Natural killer cell treated with Interleukin-12 subunit alpha and Interleukin-12 subunit beta and Interleukin-15 and Interleukin-18, amount 100 ng/mL, for 72 hours (primary cell): ENCODE measurements around the gene TSC22D2. TPM values are rescaled to one million over a fixed set of nuclear protein-coding genes. Genes with fewer than 3 reads are reported as not detected.

Experiments used
- ATAC-seq, 2 donors: fragments of 150-1000 bp; cut with Tn5 transposase in 1 of 2; sonication (Bioruptor Pico), chemical (Tn5 transposase) in 1 of 2; 2 replicates each; pipeline ENCODE4 v1.10.0; 2021
- DNase-seq: peaks from one replicate; pipeline ENCODE4 v3.0.0; 2022; ENCODE audit warnings: low spot score
- H3K27ac Mint-ChIP-seq, 2 donors: 1 replicate in 1 of 2; 2 replicates in 1 of 2; pipeline ENCODE4 v1.8.0; 2022; ENCODE audit warnings: mixed read lengths in 2 of 2, mild to moderate bottlenecking in 1 of 2, moderate library complexity in 1 of 2
- H3K27me3 Mint-ChIP-seq, 2 donors: 1 replicate in 1 of 2; 2 replicates in 1 of 2; pipeline ENCODE4 v1.8.0; 2022; ENCODE audit warnings: mixed read lengths in 2 of 2
- H3K36me3 Mint-ChIP-seq: one replicate; pipeline ENCODE4 v1.8.0; 2022; ENCODE audit warnings: mixed read lengths
- H3K4me1 Mint-ChIP-seq, 2 donors: 1 replicate in 1 of 2; 2 replicates in 1 of 2; pipeline ENCODE4 v1.8.0; 2022; ENCODE audit warnings: low read depth in 2 of 2, mixed read lengths in 2 of 2, mild to moderate bottlenecking in 1 of 2
- H3K4me3 Mint-ChIP-seq: one replicate; pipeline ENCODE4 v1.8.0; 2022; ENCODE audit warnings: mixed read lengths
- H3K9me3 Mint-ChIP-seq: 2 replicates; pipeline ENCODE4 v1.8.0; 2022; ENCODE audit warnings: mixed read lengths
- total RNA-seq, 2 donors: library from RNA; stranded (reverse); gene quantifications; one replicate each; pipeline ENCODE4 v1.2.3, GENCODE V29; 2022

TSC22D2 gene
- total RNA-seq, 2 donors from 2014 or later = 18.7 to 23.7 TPM

GRCh38 chr3:150396491-150396890 lies 11.6 kb upstream of the TSC22D2 start:
- ATAC-seq (no peak), DNase-seq (no peak)
- Mint-ChIP-seq H3K36me3 (no peaks in the 10 kb centered on the region), H3K27ac (no peak overlapping the region), H3K4me1 (no peaks in the 10 kb centered on the region), H3K4me3 (no peak overlapping the region), H3K27me3 (peaks cover 0 to 6% of the 10 kb centered on the region in 2 donors), H3K9me3 (no peaks in the 10 kb centered on the region)

- Mint-ChIP-seq H3K27me3 (peaks cover 0 to 6% of the 10 kb centered on the region in 2 donors), H3K36me3 (no peaks in the 10 kb centered on the region)
Observed at GRCh38 chr3:150396956-150397550, 11.0 kb upstream of the TSC22D2 start.

DNA sequence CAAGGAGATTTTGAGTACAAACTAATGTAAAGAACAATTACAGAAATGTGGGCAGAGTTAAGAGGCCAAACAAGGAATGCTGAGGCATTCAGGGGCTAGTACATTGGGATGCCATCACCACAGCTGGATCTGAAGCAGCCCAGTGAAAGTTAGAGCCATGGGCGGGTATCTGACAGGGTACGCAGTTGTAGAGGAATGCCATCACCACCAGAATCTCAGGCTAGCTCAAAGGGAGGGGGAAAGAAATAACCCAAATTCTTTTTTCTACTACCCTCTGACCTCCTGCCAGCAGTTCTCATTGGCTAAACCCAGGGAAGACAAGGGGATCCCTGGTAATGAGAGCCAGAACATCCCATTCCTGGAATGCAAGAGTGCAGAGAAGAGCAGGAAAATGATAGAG lies 9.0 kb upstream of the TSC22D2 start:
- ATAC-seq = no peak
- Mint-ChIP-seq H3K4me1 (no peaks in the 10 kb centered on the region), H3K27ac (no peak overlapping the region), H3K36me3 (no peaks in the 10 kb centered on the region), H3K4me3 (no peak overlapping the region), H3K9me3 (no peaks in the 10 kb centered on the region), H3K27me3 (peaks cover 0 to 9% of the 10 kb centered on the region in 2 donors)
- DNase-seq = no peak

More at GRCh38 chr3:150396956-150397550, 11.0 kb upstream of the TSC22D2 start:
- DNase-seq (no peak), ATAC-seq (no peak)
- no peak overlapping the region for H3K4me3 Mint-ChIP-seq
- no peaks in the 10 kb centered on the region for H3K9me3 Mint-ChIP-seq
- no peaks in the 10 kb centered on the region for H3K4me1 Mint-ChIP-seq
- H3K27ac Mint-ChIP-seq = no peak overlapping the region

GRCh38 chr3:150401285-150401684 lies 6.8 kb upstream of the TSC22D2 start:
- H3K27me3 Mint-ChIP-seq = peaks cover 0 to 9% of the 10 kb centered on the region in 2 donors
- no peaks in the 10 kb centered on the region for H3K9me3 Mint-ChIP-seq
- no peak overlapping the region for H3K27ac Mint-ChIP-seq
- ATAC-seq = no peak
- no peak for DNase-seq
- H3K36me3 Mint-ChIP-seq = no peaks in the 10 kb centered on the region
- H3K4me3 Mint-ChIP-seq = no peak overlapping the region
- no peaks in the 10 kb centered on the region for H3K4me1 Mint-ChIP-seq

DNA sequence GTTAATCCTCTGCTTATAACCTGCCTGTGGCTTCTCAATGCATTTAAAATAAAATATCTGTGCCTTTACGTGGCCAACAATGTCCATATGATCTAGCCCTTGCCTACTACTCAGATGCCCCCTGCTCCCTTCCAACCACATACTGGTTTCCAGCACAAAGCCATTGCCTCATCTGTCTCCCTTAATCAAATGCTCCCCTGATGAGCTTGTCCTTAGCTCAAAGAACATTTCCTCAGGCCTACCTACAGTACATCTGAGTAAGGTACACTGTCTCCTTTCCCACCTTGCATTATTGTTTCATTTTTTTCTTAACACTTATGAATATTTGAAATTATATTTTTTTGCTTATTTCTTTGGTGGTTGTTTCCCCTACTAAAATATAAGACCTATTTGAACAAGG lies 5.9 kb upstream of the TSC22D2 start:
- ATAC-seq (no peak), DNase-seq (no peak)
- Mint-ChIP-seq H3K36me3 (no peaks in the 10 kb centered on the region), H3K27ac (no peak overlapping the region), H3K4me3 (no peak overlapping the region), H3K9me3 (no peaks in the 10 kb centered on the region), H3K4me1 (peaks cover 0 to 2% of the 10 kb centered on the region in 2 donors), H3K27me3 (peaks cover 0 to 9% of the 10 kb centered on the region in 2 donors)

GRCh38 chr3:150404023-150404422 lies 4.1 kb upstream of the TSC22D2 start:
- no peak for ATAC-seq
- H3K36me3 Mint-ChIP-seq = no peaks in the 10 kb centered on the region
- no peak for DNase-seq
- H3K9me3 Mint-ChIP-seq = no peaks in the 10 kb centered on the region
- H3K27ac Mint-ChIP-seq = no peak overlapping the region
- peaks cover 4 to 10% of the 10 kb centered on the region in 2 donors for H3K4me1 Mint-ChIP-seq
- H3K4me3 Mint-ChIP-seq = no peak overlapping the region
- H3K27me3 Mint-ChIP-seq = peaks cover 0 to 3% of the 10 kb centered on the region in 2 donors

DNA sequence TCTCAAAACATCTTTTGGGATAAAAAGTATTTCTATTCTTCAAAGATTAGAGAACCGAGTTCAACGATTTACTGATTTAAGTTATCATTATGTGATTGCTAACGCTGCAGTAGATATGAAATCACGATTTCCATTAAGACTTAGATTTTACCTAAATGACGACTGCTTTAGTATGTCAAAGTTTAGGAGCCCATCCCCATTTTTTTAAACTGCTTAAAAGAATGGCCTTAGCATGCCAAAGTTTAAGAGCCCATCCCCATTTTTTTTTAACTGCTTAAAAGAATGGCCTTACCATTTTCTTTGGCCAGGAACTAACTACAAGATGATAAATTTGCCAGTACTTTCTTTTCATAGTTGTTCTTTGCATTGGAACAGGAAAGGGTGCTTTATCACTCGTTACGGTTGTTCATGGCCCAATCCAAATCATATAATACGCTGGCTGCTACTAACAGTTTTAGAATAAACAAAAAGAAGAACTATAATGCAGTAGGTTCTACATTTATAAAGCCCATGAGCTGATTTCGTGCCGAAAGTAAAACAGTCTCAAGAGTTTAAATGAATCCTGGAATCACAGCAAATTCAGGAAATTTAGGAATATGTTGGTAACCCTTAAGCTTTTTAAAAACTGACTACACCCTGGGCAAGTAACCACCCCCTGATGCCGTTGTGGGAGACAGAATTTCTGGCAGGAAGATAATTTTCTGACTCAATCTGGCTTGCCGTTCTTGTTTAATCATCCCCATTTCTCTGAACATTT lies 869 bp upstream of the TSC22D2 start:
- no peak for DNase-seq
- H3K27me3 Mint-ChIP-seq = peaks cover 0 to under 1% of the 10 kb centered on the region in 2 donors

GRCh38 chr3:150407808-150408220 lies 284 bp upstream of the TSC22D2 start:
- no peak for DNase-seq
- Mint-ChIP-seq H3K27ac (peak overlapping the region; percentile 83 to 88), H3K36me3 (peaks cover 13% of the 10 kb centered on the region), H3K4me1 (peaks cover 23 to 32% of the 10 kb centered on the region in 2 donors), H3K4me3 (peak overlapping the region; percentile 89), H3K27me3 (no peaks in the 10 kb centered on the region), H3K9me3 (no peaks in the 10 kb centered on the region)
- no peak for ATAC-seq

More for the DNA sequence above, 869 bp upstream of the TSC22D2 start:
- H3K4me1 Mint-ChIP-seq = peaks cover 17 to 26% of the 10 kb centered on the region in 2 donors
- peaks cover 9% of the 10 kb centered on the region for H3K36me3 Mint-ChIP-seq
- H3K9me3 Mint-ChIP-seq = no peaks in the 10 kb centered on the region
- H3K27ac Mint-ChIP-seq = peak overlapping the region; percentile 83 to 88
- no peak for ATAC-seq
- peak overlapping the region; percentile 89 for H3K4me3 Mint-ChIP-seq

- ATAC-seq (no peak), DNase-seq (no peak)
- H3K9me3 Mint-ChIP-seq = no peaks in the 10 kb centered on the region
- no peaks in the 10 kb centered on the region for H3K27me3 Mint-ChIP-seq
- H3K4me3 Mint-ChIP-seq = peak overlapping the region; percentile 87
- peaks cover 29 to 39% of the 10 kb centered on the region in 2 donors for H3K4me1 Mint-ChIP-seq
- peaks cover 16% of the 10 kb centered on the region for H3K36me3 Mint-ChIP-seq
- peak overlapping the region; percentile 83 to 88 for H3K27ac Mint-ChIP-seq
Observed at GRCh38 chr3:150409125-150409511, 1.0 kb downstream of the TSC22D2 start.

DNA sequence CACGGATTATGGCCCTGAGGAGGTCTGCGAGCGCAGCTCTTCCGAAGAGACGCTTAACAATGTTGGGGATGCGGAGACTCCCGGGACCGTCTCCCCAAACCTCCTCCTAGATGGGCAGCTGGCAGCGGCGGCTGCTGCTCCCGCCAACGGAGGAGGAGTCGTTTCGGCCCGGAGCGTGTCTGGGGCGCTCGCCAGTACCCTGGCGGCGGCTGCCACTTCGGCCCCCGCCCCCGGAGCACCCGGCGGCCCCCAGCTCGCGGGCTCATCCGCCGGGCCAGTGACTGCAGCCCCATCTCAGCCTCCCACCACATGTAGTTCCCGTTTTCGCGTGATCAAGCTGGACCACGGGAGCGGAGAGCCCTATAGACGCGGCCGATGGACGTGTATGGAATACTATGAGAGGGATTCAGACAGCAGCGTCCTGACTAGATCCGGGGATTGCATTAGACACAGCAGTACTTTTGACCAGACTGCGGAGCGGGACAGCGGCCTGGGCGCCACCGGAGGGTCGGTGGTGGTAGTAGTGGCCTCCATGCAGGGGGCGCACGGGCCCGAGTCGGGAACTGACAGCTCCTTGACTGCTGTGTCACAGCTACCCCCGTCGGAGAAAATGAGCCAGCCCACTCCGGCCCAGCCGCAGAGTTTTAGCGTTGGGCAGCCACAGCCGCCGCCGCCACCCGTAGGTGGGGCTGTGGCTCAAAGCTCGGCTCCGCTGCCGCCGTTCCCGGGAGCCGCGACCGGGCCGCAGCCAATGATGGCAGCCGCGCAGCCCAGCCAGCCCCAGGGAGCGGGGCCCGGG lies 1.6 kb downstream of the TSC22D2 start:
- DNase-seq (peak; percentile 82), ATAC-seq (peak; percentile 51 to 53)
- peak overlapping the region; percentile 87 for H3K4me3 Mint-ChIP-seq
- H3K27me3 Mint-ChIP-seq = no peaks in the 10 kb centered on the region
- peaks cover 34 to 45% of the 10 kb centered on the region in 2 donors for H3K4me1 Mint-ChIP-seq
- H3K36me3 Mint-ChIP-seq = peaks cover 16% of the 10 kb centered on the region
- peak overlapping the region; percentile 83 to 88 for H3K27ac Mint-ChIP-seq
- H3K9me3 Mint-ChIP-seq = no peaks in the 10 kb centered on the region

DNA sequence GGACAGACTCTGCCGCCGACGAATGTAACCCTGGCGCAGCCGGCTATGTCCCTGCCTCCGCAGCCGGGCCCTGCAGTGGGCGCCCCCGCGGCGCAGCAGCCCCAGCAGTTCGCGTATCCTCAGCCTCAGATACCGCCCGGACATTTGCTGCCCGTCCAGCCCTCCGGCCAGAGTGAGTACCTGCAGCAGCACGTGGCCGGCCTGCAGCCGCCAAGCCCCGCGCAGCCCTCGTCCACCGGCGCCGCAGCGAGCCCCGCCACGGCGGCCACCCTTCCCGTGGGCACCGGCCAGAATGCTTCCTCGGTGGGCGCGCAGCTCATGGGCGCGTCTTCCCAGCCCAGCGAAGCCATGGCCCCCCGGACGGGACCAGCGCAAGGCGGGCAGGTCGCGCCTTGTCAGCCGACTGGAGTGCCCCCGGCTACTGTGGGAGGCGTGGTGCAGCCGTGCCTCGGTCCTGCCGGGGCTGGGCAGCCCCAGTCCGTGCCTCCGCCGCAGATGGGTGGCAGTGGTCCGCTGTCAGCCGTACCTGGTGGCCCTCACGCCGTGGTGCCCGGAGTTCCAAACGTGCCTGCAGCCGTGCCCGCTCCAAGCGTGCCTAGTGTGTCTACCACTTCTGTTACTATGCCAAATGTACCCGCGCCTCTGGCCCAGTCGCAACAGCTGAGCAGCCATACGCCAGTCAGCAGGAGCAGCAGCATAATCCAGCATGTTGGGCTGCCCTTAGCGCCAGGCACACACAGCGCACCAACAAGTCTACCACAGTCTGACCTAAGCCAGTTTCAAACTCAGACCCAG lies 2.4 kb downstream of the TSC22D2 start:
- Mint-ChIP-seq H3K27ac (peak overlapping the region; percentile 52 to 63), H3K9me3 (no peaks in the 10 kb centered on the region), H3K4me1 (peaks cover 39 to 52% of the 10 kb centered on the region in 2 donors), H3K4me3 (peak overlapping the region; percentile 87), H3K27me3 (no peaks in the 10 kb centered on the region), H3K36me3 (peaks cover 16% of the 10 kb centered on the region)
- DNase-seq (no peak), ATAC-seq (no peak)

DNA sequence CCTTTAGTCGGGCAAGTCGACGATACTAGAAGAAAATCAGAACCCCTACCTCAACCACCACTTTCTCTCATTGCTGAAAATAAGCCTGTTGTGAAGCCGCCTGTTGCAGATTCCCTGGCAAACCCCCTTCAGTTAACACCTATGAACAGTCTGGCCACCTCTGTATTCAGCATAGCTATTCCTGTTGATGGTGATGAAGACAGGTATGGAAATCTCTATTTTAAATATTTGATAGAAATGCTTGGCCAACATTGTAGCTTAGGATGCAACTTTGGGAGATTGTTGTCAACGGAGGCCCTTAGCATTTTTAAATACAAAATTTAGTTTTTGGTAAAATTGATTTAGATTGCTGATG lies 3.0 kb downstream of the TSC22D2 start:
- no peaks in the 10 kb centered on the region for H3K9me3 Mint-ChIP-seq
- H3K36me3 Mint-ChIP-seq = peaks cover 16% of the 10 kb centered on the region
- peaks cover 44 to 57% of the 10 kb centered on the region in 2 donors for H3K4me1 Mint-ChIP-seq
- H3K4me3 Mint-ChIP-seq = peak overlapping the region; percentile 87
- no peak for DNase-seq
- peak overlapping the region; percentile 52 to 63 for H3K27ac Mint-ChIP-seq
- no peaks in the 10 kb centered on the region for H3K27me3 Mint-ChIP-seq
- ATAC-seq = no peak

DNA sequence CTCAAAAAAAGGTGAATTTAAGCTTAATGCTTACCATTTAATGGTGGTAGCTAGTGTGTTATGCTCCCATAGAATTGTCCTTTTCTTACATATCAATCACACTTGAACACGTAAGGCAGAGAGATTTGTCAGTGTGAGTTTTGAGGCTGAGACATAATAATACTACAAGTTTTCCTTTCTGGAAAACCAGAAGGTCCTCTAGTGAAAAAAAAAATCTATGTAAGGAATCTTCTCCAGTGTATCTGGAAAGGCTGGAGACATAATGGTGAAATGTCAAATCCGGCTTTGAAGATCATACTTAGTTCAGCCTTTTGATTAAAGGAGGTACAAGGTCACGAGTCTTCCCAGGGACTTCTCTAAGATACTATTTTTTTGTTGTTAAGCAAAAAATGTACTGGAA lies 3.4 kb downstream of the TSC22D2 start:
- Mint-ChIP-seq H3K36me3 (peaks cover 16% of the 10 kb centered on the region), H3K27ac (peak overlapping the region; percentile 52 to 63), H3K4me1 (peaks cover 44 to 57% of the 10 kb centered on the region in 2 donors), H3K9me3 (no peaks in the 10 kb centered on the region), H3K4me3 (peak overlapping the region; percentile 87), H3K27me3 (no peaks in the 10 kb centered on the region)
- ATAC-seq (no peak), DNase-seq (no peak)
